Measurements from ENCODE around the gene UNC5B. TPM values are rescaled to one million over a fixed set of nuclear protein-coding genes. Genes with fewer than 3 reads are reported as not detected.
A peak's percentile ranks its signal among the peaks of the same experiment; 100 is the strongest.

Gene UNC5B
- total and polyA plus RNA-seq, 10 donors: 0.74 to 21.1 (median 11.3) TPM

GRCh38 chr10:71292624-71293445, 80.5 kb downstream of the UNC5B start:
- Histone ChIP-seq H3K27me3 (replicated peaks in 1 of 7) (peaks cover 0 to 8% (median 0%) of the 10 kb centered on the region in 7 donors), H3K36me3 (peaks cover 0 to 66% (median 4%) of the 10 kb centered on the region in 6 donors), H3K9me3 (no peaks in the 10 kb centered on the region), H3K27ac (peak overlapping the region in 2 of 8 donors; percentile 24 to 30), H3K4me3 (no peak overlapping the region), H3K4me1 (peaks cover 0 to 18% (median 11%) of the 10 kb centered on the region in 6 donors)
- TF ChIP-seq CTCF (IDR thresholded peaks at IDR 0.05 in 8 of 11, conservative IDR thresholded peaks at IDR 0.05 in 3 of 11) (no peak), POLR2AphosphoS5 (IDR thresholded peaks at IDR 0.05) (no peak), POLR2A (IDR thresholded peaks at IDR 0.05) (no peak)
- intact Hi-C loops (cut with DNase I; ENCODE audit: low total_unique reads): no loop called here
- DNase-seq: no peak
- WGBS, 5 donors: 77 to 85% (median 78%) methylated on average over 10 of the region's 10 CpGs

GRCh38 chr10:71293446-71294084, 81.2 kb downstream of the UNC5B start:
- H3K27ac ChIP-seq: peak overlapping the region in 2 of 8 donors; percentile 24 to 30
- H3K9me3 ChIP-seq: no peaks in the 10 kb centered on the region
- no peak for TF ChIP-seq CTCF (IDR thresholded peaks at IDR 0.05 in 8 of 11, conservative IDR thresholded peaks at IDR 0.05 in 3 of 11)
- TF ChIP-seq POLR2A (IDR thresholded peaks at IDR 0.05): no peak
- TF ChIP-seq POLR2AphosphoS5 (IDR thresholded peaks at IDR 0.05): peak; percentile 18 to 53 (median 32)
- H3K36me3 ChIP-seq: peaks cover 0 to 65% (median 4%) of the 10 kb centered on the region in 6 donors
- peaks cover 0 to 18% (median 11%) of the 10 kb centered on the region in 6 donors for H3K4me1 ChIP-seq
- 52 to 91% (median 83%) methylated on average over 16 to 19 of the region's 19 CpGs for WGBS, 5 donors
- H3K27me3 ChIP-seq (replicated peaks in 1 of 7): peaks cover 0 to 8% (median 0%) of the 10 kb centered on the region in 7 donors
- DNase-seq: no peak
- intact Hi-C loops (cut with DNase I; ENCODE audit: low total_unique reads): no loop called here
- no peak overlapping the region for H3K4me3 ChIP-seq

DNA sequence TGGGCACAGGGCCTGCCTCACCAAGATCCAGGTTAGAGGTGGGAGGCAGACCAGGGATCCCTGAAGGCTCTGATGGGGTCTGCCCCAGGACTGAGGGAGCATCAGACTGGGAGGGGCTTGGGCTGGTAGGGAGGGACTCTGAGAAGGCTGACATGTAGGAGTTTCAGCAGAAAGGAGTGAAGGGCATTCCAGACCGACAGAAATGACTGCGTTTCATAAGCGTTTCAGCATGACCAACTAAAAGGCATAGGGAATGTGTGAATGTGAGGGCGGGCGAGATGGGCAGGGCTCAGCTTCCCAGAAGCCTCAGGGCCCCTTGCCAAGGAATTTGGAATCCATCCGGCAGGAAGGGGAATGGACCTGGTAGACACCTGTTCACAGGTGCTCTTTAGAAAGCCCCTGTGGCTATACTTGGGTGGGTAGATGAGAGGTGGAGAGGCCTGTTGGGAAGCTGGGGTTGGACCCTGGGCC, 81.8 kb downstream of the UNC5B start:
- Histone ChIP-seq H3K27ac (peak overlapping the region in 2 of 8 donors; percentile 24 to 30), H3K4me1 (peaks cover 0 to 23% (median 11%) of the 10 kb centered on the region in 6 donors), H3K36me3 (peaks cover 0 to 65% (median 4%) of the 10 kb centered on the region in 6 donors), H3K27me3 (replicated peaks in 1 of 7) (peaks cover 0 to 14% (median 0%) of the 10 kb centered on the region in 7 donors), H3K4me3 (no peak overlapping the region), H3K9me3 (no peaks in the 10 kb centered on the region)
- TF ChIP-seq POLR2A (IDR thresholded peaks at IDR 0.05) (no peak), CTCF (IDR thresholded peaks at IDR 0.05 in 8 of 11, conservative IDR thresholded peaks at IDR 0.05 in 3 of 11) (no peak), POLR2AphosphoS5 (IDR thresholded peaks at IDR 0.05) (no peak)
- intact Hi-C loops (cut with DNase I; ENCODE audit: low total_unique reads): no loop called here
- 74 to 90% (median 84%) methylated on average over 6 of the region's 6 CpGs for WGBS, 5 donors
- DNase-seq: no peak

GRCh38 chr10:71294856-71295255, 82.5 kb downstream of the UNC5B start:
- no peak for TF ChIP-seq POLR2AphosphoS5 (IDR thresholded peaks at IDR 0.05)
- TF ChIP-seq POLR2A (IDR thresholded peaks at IDR 0.05): no peak
- TF ChIP-seq CTCF (IDR thresholded peaks at IDR 0.05 in 8 of 11, conservative IDR thresholded peaks at IDR 0.05 in 3 of 11): no peak
- Histone ChIP-seq H3K4me1 (peaks cover 0 to 28% (median 11%) of the 10 kb centered on the region in 6 donors), H3K4me3 (no peak overlapping the region), H3K36me3 (peaks cover 0 to 68% (median 4%) of the 10 kb centered on the region in 6 donors), H3K27ac (no peak overlapping the region), H3K9me3 (no peaks in the 10 kb centered on the region), H3K27me3 (replicated peaks in 1 of 7) (peaks cover 0 to 19% (median 0%) of the 10 kb centered on the region in 7 donors)
- intact Hi-C loops (cut with DNase I; ENCODE audit: low total_unique reads): no loop called here
- 76 to 88% (median 79%) methylated on average over 4 of the region's 4 CpGs for WGBS, 5 donors
- DNase-seq: no peak
